Left ventricle myocardium inferior (tissue), 1 donor: ENCODE data around the gene KMT2B. TPM values are rescaled to one million over a fixed set of nuclear protein-coding genes. Genes with fewer than 3 reads are reported as not detected.

Experiments used
- DNase-seq: peaks from one replicate; pipeline ENCODE4 v3.0.0-alpha.2; 2020
- H3K27ac ChIP-seq: fragments of 200-600 bp; replicated peaks from 2 replicates; pipeline ENCODE4 v1.8.0; 2021
- H3K27me3 ChIP-seq: fragments of 200-600 bp; 2 replicates; pipeline ENCODE4 v1.8.0; 2021; ENCODE audit warnings: low read depth
- H3K36me3 ChIP-seq: fragments of 200-600 bp; 2 replicates; pipeline ENCODE4 v1.8.0; 2021
- H3K4me1 ChIP-seq: fragments of 200-600 bp; 2 replicates; pipeline ENCODE4 v1.8.0; 2021
- H3K4me3 ChIP-seq: fragments of 200-600 bp; 2 replicates; pipeline ENCODE4 v1.8.0; 2021; ENCODE audit warnings: mild to moderate bottlenecking, moderate library complexity
- H3K9me3 ChIP-seq: fragments of 200-600 bp; replicated peaks from 2 replicates; pipeline ENCODE4 v1.8.0; 2021
- intact Hi-C: fragments of 100-400 bp; cut with micrococcal nuclease; formaldehyde crosslinking; loops from one replicate; pipeline ENCODE4 v1.11.0; 2022
- total RNA-seq: library from RNA; stranded (reverse); fragmentation: NEBNext Ultra II Directional; extraction: Animal tissue kit (Norgen Biotek cat#: 25700); gene quantifications from one replicate; pipeline ENCODE4 v1.2.1, GENCODE V29; 2021
- TF ChIP-seq, protein P1 (sequence below): fragments of 200-600 bp; IDR thresholded peaks from 2 replicates; pipeline ENCODE4 v1.8.0; 2021; ENCODE audit warnings: antibody characterized with exemption, mild to moderate bottlenecking, borderline replicate concordance
- donor health status: DM: no; HTN: yes; CAD: no; lungs with severe emphysema.

KMT2B gene
- total RNA-seq, 1 donor from 2014 or later = 12.8 TPM

DNA sequence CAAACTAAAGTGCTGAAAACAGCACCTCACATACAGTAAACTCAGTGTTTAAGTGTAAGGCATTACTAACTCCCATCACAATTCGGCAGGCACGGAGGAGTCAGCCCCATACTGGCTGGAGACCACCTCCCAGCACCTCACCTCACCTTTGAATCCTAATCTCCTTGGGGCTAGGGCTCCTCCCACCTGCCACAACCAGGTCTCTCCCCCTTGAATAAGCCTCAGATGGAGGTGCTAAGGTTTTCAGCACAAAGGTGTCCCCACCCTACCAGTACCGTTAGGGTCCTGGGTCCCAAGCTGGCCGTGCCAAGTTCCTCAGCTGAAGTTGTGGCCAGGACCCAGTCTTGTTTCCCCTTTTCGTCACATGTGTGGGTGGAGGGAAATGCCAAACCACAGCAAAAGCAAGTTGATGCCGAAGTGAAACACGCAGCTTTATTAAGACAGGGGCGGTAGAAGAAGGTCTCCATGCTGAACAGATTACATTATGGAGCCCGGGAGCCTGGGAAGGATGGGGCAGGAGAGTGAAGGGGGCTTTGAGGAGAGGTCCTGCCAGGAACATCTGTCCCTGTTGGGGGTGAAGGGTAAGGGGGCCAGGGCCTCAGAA is 24.4 kb downstream of the KMT2B start, which contains the start of gene IGFLR1:
IGFLR1 (minus strand) TSS at position 332 of the 604 bp plus-strand sequence. CDS start 1,272 bp downstream, outside the sequence.
- Histone ChIP-seq H3K36me3 (peaks cover 31% of the 10 kb centered on the region), H3K9me3 (no peaks in the 10 kb centered on the region), H3K4me1 (peaks cover 54% of the 10 kb centered on the region), H3K4me3 (peak within 1 kb of the TSS; percentile 82), H3K27ac (peak within 1 kb of the TSS; percentile 89), H3K27me3 (no peaks in the 10 kb centered on the region)
- DNase-seq = no peak
- TF ChIP-seq, protein P1, sequence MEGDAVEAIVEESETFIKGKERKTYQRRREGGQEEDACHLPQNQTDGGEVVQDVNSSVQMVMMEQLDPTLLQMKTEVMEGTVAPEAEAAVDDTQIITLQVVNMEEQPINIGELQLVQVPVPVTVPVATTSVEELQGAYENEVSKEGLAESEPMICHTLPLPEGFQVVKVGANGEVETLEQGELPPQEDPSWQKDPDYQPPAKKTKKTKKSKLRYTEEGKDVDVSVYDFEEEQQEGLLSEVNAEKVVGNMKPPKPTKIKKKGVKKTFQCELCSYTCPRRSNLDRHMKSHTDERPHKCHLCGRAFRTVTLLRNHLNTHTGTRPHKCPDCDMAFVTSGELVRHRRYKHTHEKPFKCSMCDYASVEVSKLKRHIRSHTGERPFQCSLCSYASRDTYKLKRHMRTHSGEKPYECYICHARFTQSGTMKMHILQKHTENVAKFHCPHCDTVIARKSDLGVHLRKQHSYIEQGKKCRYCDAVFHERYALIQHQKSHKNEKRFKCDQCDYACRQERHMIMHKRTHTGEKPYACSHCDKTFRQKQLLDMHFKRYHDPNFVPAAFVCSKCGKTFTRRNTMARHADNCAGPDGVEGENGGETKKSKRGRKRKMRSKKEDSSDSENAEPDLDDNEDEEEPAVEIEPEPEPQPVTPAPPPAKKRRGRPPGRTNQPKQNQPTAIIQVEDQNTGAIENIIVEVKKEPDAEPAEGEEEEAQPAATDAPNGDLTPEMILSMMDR = no peak
- intact Hi-C loops = no loop called here

DNA sequence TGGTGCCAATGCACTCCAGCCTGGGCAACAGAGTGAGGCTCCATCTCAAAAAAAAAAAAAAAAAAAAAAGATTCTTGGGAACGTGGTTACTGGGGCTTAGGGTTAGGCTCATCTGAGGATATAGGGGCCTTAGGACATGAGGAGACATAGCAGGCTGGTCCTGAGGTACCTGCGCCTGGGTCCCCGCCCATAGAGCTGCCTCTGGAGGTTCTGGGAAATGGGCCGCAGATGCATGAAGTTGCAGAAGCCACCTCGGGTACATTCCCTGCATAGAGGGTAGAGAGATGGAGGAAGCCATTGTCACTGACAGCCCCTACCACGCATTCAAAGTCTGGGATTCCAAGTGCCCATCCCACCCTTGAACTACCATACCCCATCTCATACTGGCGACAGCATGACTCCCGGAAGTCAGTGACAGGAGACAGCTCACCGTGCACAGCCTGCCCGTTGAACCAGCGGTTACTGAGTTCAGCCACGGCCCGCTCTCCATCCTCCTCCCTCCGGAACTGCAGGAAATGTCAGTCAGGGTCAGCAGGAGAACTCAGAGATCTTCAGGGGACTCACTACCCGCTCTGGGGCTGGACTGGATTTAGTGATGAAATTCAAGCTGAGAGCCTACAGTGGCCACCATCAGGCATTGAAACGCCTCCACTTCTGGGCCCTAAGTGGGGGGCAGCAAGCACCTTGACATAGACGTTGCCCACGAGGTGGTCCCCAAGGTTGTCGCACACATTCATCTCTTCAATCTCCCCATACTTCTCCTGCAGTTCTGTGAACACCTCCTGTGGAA is 26.0 kb downstream of the KMT2B start:
- H3K4me1 ChIP-seq = peaks cover 67% of the 10 kb centered on the region
- intact Hi-C loops = no loop called here
- H3K27ac ChIP-seq = peak overlapping the region; percentile 100
- H3K36me3 ChIP-seq = peaks cover 15% of the 10 kb centered on the region
- TF ChIP-seq, protein P1 = no peak
- DNase-seq = no peak
- peak overlapping the region; percentile 87 for H3K4me3 ChIP-seq
- H3K9me3 ChIP-seq = no peaks in the 10 kb centered on the region
- H3K27me3 ChIP-seq = no peaks in the 10 kb centered on the region

DNA sequence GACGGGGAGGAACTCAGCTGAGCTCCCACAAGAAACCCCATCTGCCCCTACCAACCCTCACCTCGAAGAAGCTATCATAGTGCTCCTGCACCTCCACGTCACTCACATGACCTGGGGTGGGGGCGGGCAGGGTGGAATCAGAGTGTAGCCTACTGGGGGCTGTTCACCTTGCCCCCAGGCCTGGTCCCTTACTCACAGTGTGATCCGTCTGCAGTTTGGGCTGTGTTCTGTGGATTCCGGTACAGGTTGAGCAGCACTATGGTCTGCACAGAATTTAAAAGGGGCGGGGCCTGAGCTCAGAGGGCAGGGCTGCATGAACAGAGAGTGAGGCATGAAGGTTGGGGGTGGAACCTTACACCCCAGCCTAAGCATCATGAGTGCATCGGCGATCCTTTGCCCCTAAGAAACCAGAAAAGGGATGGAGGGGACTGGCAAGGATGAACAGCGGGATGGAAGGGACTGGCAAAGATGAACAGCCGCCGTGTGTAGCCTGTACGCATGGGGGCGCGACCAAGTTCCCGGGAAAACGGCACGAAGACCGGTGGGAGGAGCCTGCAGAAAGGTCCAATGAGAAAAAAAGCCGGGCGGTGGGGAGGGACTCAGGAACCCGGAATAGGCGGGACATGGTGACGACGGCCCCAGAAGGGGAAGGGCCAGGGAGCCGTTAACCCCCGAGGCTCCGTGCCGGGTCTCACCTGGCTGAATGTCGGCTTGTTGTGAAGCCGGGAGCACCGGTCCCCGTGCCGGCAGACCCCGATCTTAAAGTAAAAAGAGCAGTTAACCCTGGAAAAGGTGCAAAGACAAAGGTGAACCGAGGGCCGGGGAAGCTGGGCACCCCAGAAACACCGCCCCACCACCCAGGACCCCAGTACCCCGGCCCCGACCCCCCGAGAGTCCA is 26.9 kb downstream of the KMT2B start:
- Histone ChIP-seq H3K27ac (peak overlapping the region; percentile 100), H3K36me3 (peaks cover 12% of the 10 kb centered on the region), H3K4me1 (peaks cover 69% of the 10 kb centered on the region), H3K27me3 (no peaks in the 10 kb centered on the region), H3K4me3 (peak overlapping the region; percentile 87), H3K9me3 (no peaks in the 10 kb centered on the region)
- TF ChIP-seq, protein P1 = peak; percentile 52
- peak; percentile 95 for DNase-seq
- intact Hi-C loops = no loop called here

DNA sequence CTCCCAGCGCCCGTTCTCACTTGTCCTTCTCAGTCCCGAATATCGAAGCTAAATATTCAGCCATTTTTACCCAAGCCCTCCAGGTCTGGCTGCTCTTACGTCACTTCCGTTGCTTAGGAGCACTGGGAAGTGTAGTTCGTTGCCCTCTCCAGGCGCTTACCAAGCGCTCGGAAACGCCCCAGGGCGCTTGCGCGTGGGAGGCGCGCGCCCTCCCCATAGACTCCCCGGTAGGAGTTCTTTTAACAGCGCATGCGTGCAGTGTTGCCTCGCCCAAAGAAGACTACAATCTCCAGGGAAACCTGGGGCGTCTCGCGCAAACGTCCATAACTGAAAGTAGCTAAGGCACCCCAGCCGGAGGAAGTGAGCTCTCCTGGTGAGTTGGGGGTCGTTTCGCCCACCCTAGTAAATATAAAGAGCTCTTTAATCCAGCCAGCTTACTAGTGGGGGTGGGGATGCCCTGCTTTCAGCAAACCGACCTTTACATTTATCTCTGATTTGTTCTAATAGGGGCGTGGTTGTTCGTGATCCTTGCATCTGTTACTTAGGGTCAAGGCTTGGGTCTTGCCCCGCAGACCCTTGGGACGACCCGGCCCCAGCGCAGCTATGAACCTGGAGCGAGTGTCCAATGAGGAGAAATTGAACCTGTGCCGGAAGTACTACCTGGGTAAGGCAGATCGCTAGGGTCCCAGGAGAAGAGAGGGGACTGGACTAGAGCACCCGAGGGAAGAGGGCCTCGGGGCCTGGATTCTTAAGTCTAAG is 27.7 kb downstream of the KMT2B start, which contains the start of the genes PSENEN and U2AF1L4:
PSENEN (plus strand) TSS at position 324 of the 759 bp plus-strand sequence; CDS start at position 604, 280 bp downstream.
U2AF1L4 (minus strand) TSS at position 91 of the 759 bp plus-strand sequence; CDS start at position 64, 27 bp downstream.
- intact Hi-C loops = no loop called here
- Histone ChIP-seq H3K27me3 (no peaks in the 10 kb centered on the region), H3K9me3 (no peaks in the 10 kb centered on the region), H3K4me1 (peaks cover 70% of the 10 kb centered on the region), H3K4me3 (peak within 1 kb of the TSS; percentile 87), H3K36me3 (peaks cover 12% of the 10 kb centered on the region), H3K27ac (peak within 1 kb of the TSS; percentile 100)
- TF ChIP-seq, protein P1 = peak; percentile 10
- DNase-seq = peak; percentile 96
